Activated CD4-positive, alpha-beta T cell treated with anti-CD3 and anti-CD28 coated beads, Interleukin-2, amount 10 ng/mL, durations not matched to agents 7 days and 5 days (primary cell): ENCODE measurements around the gene PRPF40B. TPM values are rescaled to one million over a fixed set of nuclear protein-coding genes. Genes with fewer than 3 reads are reported as not detected.
A peak's percentile ranks its signal among the peaks of the same experiment; 100 is the strongest.

Experiments used
- CTCF ChIA-PET: fragments of 350-600 bp; sonication (Branson Sonifier 250); formaldehyde crosslinking; loops from one replicate; lab custom pipeline; 2021; ENCODE audit warnings: antibody characterized with exemption; lab: Charles Lee
- POLR2A ChIA-PET: fragments of 350-600 bp; sonication (Branson Sonifier 250); formaldehyde crosslinking; loops from one replicate; lab custom pipeline; 2021; ENCODE audit warnings: antibody characterized with exemption; lab: Charles Lee
- DNase-seq: peaks from one replicate; pipeline ENCODE4 v3.0.0-alpha.2; 2020
- H3K27ac Mint-ChIP-seq: one replicate; pipeline ENCODE4 v1.8.0; 2021; ENCODE audit warnings: mild to moderate bottlenecking, moderate library complexity, mixed read lengths
- H3K27me3 Mint-ChIP-seq: one replicate; pipeline ENCODE4 v1.8.0; 2021; ENCODE audit warnings: mixed read lengths
- H3K36me3 Mint-ChIP-seq: one replicate; pipeline ENCODE4 v1.8.0; 2021; ENCODE audit warnings: low read depth, mixed read lengths
- H3K4me1 Mint-ChIP-seq: one replicate; pipeline ENCODE4 v1.8.0; 2021; ENCODE audit warnings: mixed read lengths
- H3K4me3 Mint-ChIP-seq: one replicate; pipeline ENCODE4 v1.8.0; 2021; ENCODE audit warnings: mild to moderate bottlenecking, moderate library complexity, mixed read lengths
- H3K9me3 Mint-ChIP-seq: one replicate; pipeline ENCODE4 v1.8.0; 2021; ENCODE audit warnings: mixed read lengths
- total RNA-seq, 2 experiments: library from RNA; stranded (reverse); gene quantifications; one replicate each; pipeline ENCODE4 v1.2.3, GENCODE V29; 2021

Gene PRPF40B
- total RNA-seq, 2 experiments from 2014 or later, result 11.6 to 11.7 TPM

- H3K27ac Mint-ChIP-seq, result no peak overlapping the region
- H3K27me3 Mint-ChIP-seq, result no peaks in the 10 kb centered on the region
- ChIA-PET POLR2A (no interaction called here), CTCF (interaction anchor here (1.0 to 2.4 kb wide), 6 partner anchors 10 to 124 kb away, joined by 3 to 8 read pairs (median 6); partner anchors contain the start of genes PRPF40B and TMBIM6)
- no peak for DNase-seq
- no peak overlapping the region for H3K4me3 Mint-ChIP-seq
- no peaks in the 10 kb centered on the region for H3K9me3 Mint-ChIP-seq
- peaks cover 12% of the 10 kb centered on the region for H3K4me1 Mint-ChIP-seq
- no peaks in the 10 kb centered on the region for H3K36me3 Mint-ChIP-seq
Observed at GRCh38 chr12:49632986-49633702, 9.8 kb downstream of the PRPF40B start.

DNA sequence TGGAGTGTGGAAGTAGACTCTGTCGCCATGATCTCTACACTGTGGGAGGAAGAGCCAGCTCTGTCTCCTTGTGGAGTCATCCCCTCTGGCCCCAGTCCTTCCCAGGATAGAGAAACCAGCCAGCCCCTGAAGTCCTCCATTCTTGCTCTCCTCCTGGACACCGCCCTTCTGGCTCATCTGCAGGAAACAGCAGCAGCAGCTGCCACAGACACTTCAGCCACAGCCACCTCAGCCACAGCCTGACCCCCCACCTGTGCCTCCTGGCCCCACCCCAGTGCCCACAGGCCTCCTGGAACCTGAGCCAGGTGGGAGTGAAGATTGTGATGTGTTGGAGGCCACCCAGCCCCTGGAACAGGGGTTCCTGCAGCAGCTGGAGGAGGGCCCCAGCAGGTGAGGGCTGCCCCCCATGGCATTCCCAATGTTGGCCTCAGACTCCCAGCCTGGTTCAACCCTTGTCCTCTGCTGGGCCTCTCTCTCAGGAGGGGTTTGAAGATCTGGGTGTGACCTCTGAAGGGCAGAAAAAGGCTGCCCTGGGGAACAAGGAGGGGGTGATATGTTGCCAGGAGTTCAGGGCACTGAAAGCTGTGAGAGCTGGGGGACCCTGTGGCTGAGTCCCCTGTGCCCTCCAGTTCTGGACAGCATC, 10.5 kb downstream of the PRPF40B start:
- Mint-ChIP-seq H3K27me3 (no peaks in the 10 kb centered on the region), H3K9me3 (no peaks in the 10 kb centered on the region), H3K36me3 (no peaks in the 10 kb centered on the region), H3K27ac (no peak overlapping the region), H3K4me1 (peaks cover 12% of the 10 kb centered on the region), H3K4me3 (no peak overlapping the region)
- DNase-seq, result no peak
- ChIA-PET POLR2A (no interaction called here), CTCF (interaction anchor here (1.4 to 2.4 kb wide), 5 partner anchors 10 to 123 kb away, joined by 3 to 8 read pairs (median 8); partner anchors contain the start of genes PRPF40B and TMBIM6)

- CTCF ChIA-PET, result interaction anchor here (0.7 to 3.9 kb wide), 7 partner anchors 12 to 106 kb away, joined by 3 to 20 read pairs (median 5); partner anchors contain the start of genes FMNL3, PRPF40B and TMBIM6
- Mint-ChIP-seq H3K4me3 (no peak overlapping the region), H3K27ac (no peak overlapping the region), H3K4me1 (peaks cover 12% of the 10 kb centered on the region), H3K36me3 (no peaks in the 10 kb centered on the region), H3K27me3 (no peaks in the 10 kb centered on the region), H3K9me3 (no peaks in the 10 kb centered on the region)
- POLR2A ChIA-PET, result no interaction called here
- no peak for DNase-seq
Observed at GRCh38 chr12:49635036-49635435, 11.7 kb downstream of the PRPF40B start.

DNA sequence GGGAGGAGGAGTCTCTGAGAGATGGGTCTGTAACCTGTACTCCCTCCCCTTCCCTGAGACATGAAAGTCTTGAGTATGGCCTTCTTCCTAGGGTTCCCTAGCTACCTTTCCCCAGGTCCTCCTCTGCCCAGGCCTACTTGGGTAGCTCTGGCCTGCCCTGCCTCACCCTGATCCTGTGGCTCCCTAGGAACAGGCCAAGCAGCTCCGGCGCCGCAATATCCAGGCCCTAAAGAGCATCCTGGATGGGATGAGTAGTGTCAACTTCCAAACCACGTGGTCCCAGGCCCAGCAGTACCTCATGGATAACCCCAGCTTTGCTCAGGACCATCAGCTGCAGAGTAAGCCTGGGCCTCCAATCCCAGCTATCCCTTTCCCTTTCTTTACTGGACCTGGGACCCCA, 12.3 kb downstream of the PRPF40B start:
- Mint-ChIP-seq H3K27ac (no peak overlapping the region), H3K4me1 (peaks cover 12% of the 10 kb centered on the region), H3K27me3 (no peaks in the 10 kb centered on the region), H3K4me3 (no peak overlapping the region), H3K36me3 (no peaks in the 10 kb centered on the region), H3K9me3 (no peaks in the 10 kb centered on the region)
- ChIA-PET POLR2A (no interaction called here), CTCF (interaction anchor here (0.6 to 4.3 kb wide), 11 partner anchors 7 to 275 kb away, joined by 3 to 22 read pairs (median 5); partner anchors contain the start of genes FMNL3, PRPF40B and TMBIM6)
- no peak for DNase-seq

GRCh38 chr12:49636574-49636973, 13.2 kb downstream of the PRPF40B start:
- POLR2A ChIA-PET, result interaction anchor here (1.1 kb wide), 1 partner anchor 105 kb away, joined by 4 read pairs; no protein-coding TSS in a partner anchor
- no peak overlapping the region for H3K27ac Mint-ChIP-seq
- peaks cover 12% of the 10 kb centered on the region for H3K4me1 Mint-ChIP-seq
- CTCF ChIA-PET, result interaction anchor here (0.7 to 4.3 kb wide), 19 partner anchors 8 to 122 kb away, joined by 3 to 22 read pairs (median 5); partner anchors contain the start of genes FMNL3, PRPF40B and TMBIM6
- no peaks in the 10 kb centered on the region for H3K27me3 Mint-ChIP-seq
- no peaks in the 10 kb centered on the region for H3K36me3 Mint-ChIP-seq
- no peaks in the 10 kb centered on the region for H3K9me3 Mint-ChIP-seq
- no peak overlapping the region for H3K4me3 Mint-ChIP-seq
- DNase-seq, result no peak

- POLR2A ChIA-PET, result interaction anchor here (0.6 to 1.1 kb wide), 2 partner anchors 37 to 105 kb away, joined by 3 to 4 read pairs; no protein-coding TSS in a partner anchor
- Mint-ChIP-seq H3K4me1 (peaks cover 12% of the 10 kb centered on the region), H3K4me3 (no peak overlapping the region), H3K36me3 (no peaks in the 10 kb centered on the region), H3K9me3 (no peaks in the 10 kb centered on the region), H3K27ac (peak overlapping the region; percentile 58), H3K27me3 (no peaks in the 10 kb centered on the region)
- CTCF ChIA-PET, result interaction anchor here (0.6 to 4.3 kb wide), 23 partner anchors 8 to 240 kb away, joined by 3 to 22 read pairs (median 5); partner anchors contain the start of genes FMNL3, PRPF40B and TMBIM6
- peak; percentile 78 for DNase-seq
Observed at GRCh38 chr12:49636979-49637755, 13.8 kb downstream of the PRPF40B start.

GRCh38 chr12:49641748-49642369, 18.5 kb downstream of the PRPF40B start:
- Mint-ChIP-seq H3K36me3 (peaks cover 19% of the 10 kb centered on the region), H3K27ac (no peak overlapping the region), H3K27me3 (no peaks in the 10 kb centered on the region), H3K4me3 (no peak overlapping the region), H3K9me3 (no peaks in the 10 kb centered on the region), H3K4me1 (peaks cover 26% of the 10 kb centered on the region)
- ChIA-PET CTCF (interaction anchor here (1.0 to 2.8 kb wide), 5 partner anchors 12 to 67 kb away, joined by 3 to 9 read pairs (median 6); partner anchors contain the start of gene PRPF40B), POLR2A (no interaction called here)
- DNase-seq, result no peak

- H3K4me3 Mint-ChIP-seq, result no peak overlapping the region
- DNase-seq, result no peak
- peaks cover 20% of the 10 kb centered on the region for H3K36me3 Mint-ChIP-seq
- H3K4me1 Mint-ChIP-seq, result peaks cover 25% of the 10 kb centered on the region
- H3K27me3 Mint-ChIP-seq, result no peaks in the 10 kb centered on the region
- POLR2A ChIA-PET, result no interaction called here
- CTCF ChIA-PET, result interaction anchor here (1.8 to 3.6 kb wide), 3 partner anchors 13 to 68 kb away, joined by 6 to 31 read pairs (median 8); partner anchors contain the start of gene PRPF40B
- no peak overlapping the region for H3K27ac Mint-ChIP-seq
- no peaks in the 10 kb centered on the region for H3K9me3 Mint-ChIP-seq
Observed at GRCh38 chr12:49642370-49642802, 19.0 kb downstream of the PRPF40B start.

DNA sequence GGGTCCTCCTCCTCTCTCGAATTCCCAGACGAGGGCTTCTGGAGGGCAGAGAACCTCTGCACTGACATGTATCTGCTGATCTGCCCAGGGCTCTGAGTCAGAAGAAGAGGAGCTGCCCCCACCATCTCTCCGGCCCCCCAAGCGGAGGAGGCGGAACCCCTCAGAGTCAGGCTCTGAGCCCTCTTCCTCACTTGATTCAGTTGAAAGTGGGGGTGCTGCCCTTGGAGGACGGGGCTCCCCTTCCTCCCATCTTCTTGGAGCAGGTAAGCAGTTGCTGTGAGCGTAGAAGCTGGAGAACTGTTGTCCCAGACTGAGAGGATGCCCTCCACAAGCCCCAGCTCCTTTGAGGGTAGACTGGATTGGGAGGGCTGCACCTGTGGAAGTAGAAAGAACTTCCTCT, 19.8 kb downstream of the PRPF40B start:
- DNase-seq, result no peak
- CTCF ChIA-PET, result interaction anchor here (1.0 to 6.2 kb wide), 6 partner anchors 14 to 183 kb away, joined by 3 to 44 read pairs (median 11); partner anchors contain the start of genes FMNL3 and TMBIM6
- H3K27me3 Mint-ChIP-seq, result no peaks in the 10 kb centered on the region
- POLR2A ChIA-PET, result no interaction called here
- no peak overlapping the region for H3K4me3 Mint-ChIP-seq
- peaks cover 28% of the 10 kb centered on the region for H3K4me1 Mint-ChIP-seq
- no peaks in the 10 kb centered on the region for H3K9me3 Mint-ChIP-seq
- H3K27ac Mint-ChIP-seq, result no peak overlapping the region
- peaks cover 23% of the 10 kb centered on the region for H3K36me3 Mint-ChIP-seq

- ChIA-PET CTCF (interaction anchor here (0.7 to 6.2 kb wide), 12 partner anchors 11 to 182 kb away, joined by 3 to 44 read pairs (median 6); partner anchors contain the start of genes FMNL3 and TMBIM6), POLR2A (no interaction called here)
- Mint-ChIP-seq H3K4me3 (no peak overlapping the region), H3K36me3 (peaks cover 31% of the 10 kb centered on the region), H3K9me3 (no peaks in the 10 kb centered on the region), H3K4me1 (peaks cover 38% of the 10 kb centered on the region), H3K27ac (peak overlapping the region; percentile 87), H3K27me3 (no peaks in the 10 kb centered on the region)
- no peak for DNase-seq
Observed at GRCh38 chr12:49643961-49644619, 20.7 kb downstream of the PRPF40B start.

DNA sequence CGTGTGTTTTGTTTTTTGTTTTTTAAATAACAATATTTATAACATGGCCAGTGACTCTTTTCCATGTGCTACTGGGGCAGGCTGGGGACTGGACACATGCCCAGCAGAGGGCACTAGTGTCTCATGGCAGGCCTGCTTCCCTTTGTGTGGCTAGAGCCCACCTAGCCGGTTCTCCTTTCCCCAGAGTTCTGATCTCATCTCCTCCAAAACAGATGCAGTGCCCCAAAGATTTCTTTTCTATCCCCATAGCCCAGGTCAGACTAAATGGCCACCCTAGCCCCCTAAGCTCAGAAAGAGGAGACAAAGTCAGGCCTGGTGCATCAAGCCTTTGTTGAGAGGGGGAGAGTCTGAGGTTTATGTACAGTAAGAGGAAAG, 21.2 kb downstream of the PRPF40B start:
- Mint-ChIP-seq H3K4me3 (no peak overlapping the region), H3K27ac (peak overlapping the region; percentile 87), H3K27me3 (no peaks in the 10 kb centered on the region), H3K36me3 (peaks cover 34% of the 10 kb centered on the region), H3K9me3 (no peaks in the 10 kb centered on the region), H3K4me1 (peaks cover 40% of the 10 kb centered on the region)
- POLR2A ChIA-PET, result no interaction called here
- peak; percentile 87 for DNase-seq
- CTCF ChIA-PET, result interaction anchor here (0.7 to 6.2 kb wide), 12 partner anchors 8 to 182 kb away, joined by 3 to 44 read pairs (median 6); partner anchors contain the start of genes FMNL3 and TMBIM6
